Neuronal stem cell (in vitro differentiated cells): ENCODE data around the gene UGT1A6.

Source experiments
- DNase-seq: peaks from one replicate; pipeline ENCODE4 v3.0.0-alpha.2; 2013; ENCODE audit warnings: low spot score
- H2AFZ ChIP-seq: one replicate; pipeline ENCODE4 v1.6.1; 2013; ENCODE audit warnings: mild to moderate bottlenecking, low read length, inconsistent platforms
- H2AK5ac ChIP-seq: 2 replicates; pipeline ENCODE4 v1.6.1; 2013; ENCODE audit warnings: low read depth, mild to moderate bottlenecking, inconsistent platforms, low read length, moderate library complexity, mixed read lengths
- H2BK120ac ChIP-seq: 2 replicates; pipeline ENCODE4 v1.6.1; 2013; ENCODE audit warnings: low read depth, mild to moderate bottlenecking, inconsistent platforms, low read length, moderate library complexity, mixed read lengths
- H2BK12ac ChIP-seq: one replicate; pipeline ENCODE4 v1.6.1; 2013; ENCODE audit warnings: low read length, inconsistent platforms
- H2BK15ac ChIP-seq: 2 replicates; pipeline ENCODE4 v1.6.1; 2013; ENCODE audit warnings: mild to moderate bottlenecking, low read length, inconsistent platforms, mixed read lengths
- H2BK5ac ChIP-seq: one replicate; pipeline ENCODE4 v1.6.1; 2013; ENCODE audit warnings: inconsistent platforms, mild to moderate bottlenecking, low read length, moderate library complexity
- H3K14ac ChIP-seq: one replicate; pipeline ENCODE4 v1.6.1; 2013; ENCODE audit warnings: low read length, inconsistent platforms
- H3K18ac ChIP-seq: 2 replicates; pipeline ENCODE4 v1.6.1; 2013; ENCODE audit warnings: low read length, inconsistent platforms
- H3K23ac ChIP-seq: 2 replicates; pipeline ENCODE4 v1.6.1; 2013; ENCODE audit warnings: low read depth, mild to moderate bottlenecking, mixed read lengths, low read length, inconsistent platforms; ENCODE audit not compliant: poor library complexity
- H3K27ac ChIP-seq: replicated peaks from 3 replicates; pipeline ENCODE4 v1.5.1; 2013; ENCODE audit warnings: low read length, inconsistent platforms
- H3K27me3 ChIP-seq, 3 experiments: 2 replicates each; pipeline ENCODE4 v1.6.1; 2013; ENCODE audit warnings: low read length in 3 of 3, mild to moderate bottlenecking in 2 of 3, inconsistent platforms in 1 of 3, low read depth in 1 of 3, mixed read lengths in 1 of 3, moderate library complexity in 1 of 3; ENCODE audit not compliant: control insufficient read depth in 3 of 3, insufficient read depth in 3 of 3
- H3K36me3 ChIP-seq, 2 donors: replicated peaks in 1 of 2; 2 replicates each; pipeline ENCODE4 v1.6.1; 2013; ENCODE audit warnings: low read length in 2 of 2; ENCODE audit not compliant: control insufficient read depth in 2 of 2, insufficient read depth in 2 of 2
- H3K4ac ChIP-seq: 2 replicates; pipeline ENCODE4 v1.6.1; 2013; ENCODE audit warnings: inconsistent platforms, mild to moderate bottlenecking, low read length, moderate library complexity
- H3K4me1 ChIP-seq, 2 donors: 1 replicate in 1 of 2; 2 replicates in 1 of 2; pipeline ENCODE4 v1.6.1; 2013; ENCODE audit warnings: low read length in 2 of 2, low read depth in 1 of 2; ENCODE audit not compliant: control insufficient read depth in 2 of 2, insufficient read depth in 1 of 2
- H3K4me2 ChIP-seq: one replicate; pipeline ENCODE4 v1.6.1; 2013; ENCODE audit warnings: mild to moderate bottlenecking, low read length, inconsistent platforms; ENCODE audit not compliant: insufficient read depth, poor library complexity, severe bottlenecking
- H3K4me3 ChIP-seq, 2 donors: 2 replicates each; pipeline ENCODE4 v1.5.1; 2013; ENCODE audit warnings: low read length in 2 of 2, mild to moderate bottlenecking in 2 of 2, inconsistent platforms in 1 of 2, moderate library complexity in 1 of 2
- H3K79me1 ChIP-seq: one replicate; pipeline ENCODE4 v1.6.1; 2013; ENCODE audit warnings: low read depth, mild to moderate bottlenecking, inconsistent platforms, low read length, moderate library complexity
- H3K9ac ChIP-seq: one replicate; pipeline ENCODE4 v1.6.1; 2013; ENCODE audit warnings: mild to moderate bottlenecking, low read depth, low read length, inconsistent platforms; ENCODE audit not compliant: poor library complexity
- H3K9me3 ChIP-seq, 2 donors: replicated peaks in 1 of 2; 2 replicates each; pipeline versions ENCODE3 to v1.6.1; 2013; ENCODE audit warnings: low read length in 2 of 2, mild to moderate bottlenecking in 2 of 2, inconsistent platforms in 1 of 2, low read depth in 1 of 2, mixed read lengths in 1 of 2, moderate library complexity in 1 of 2; ENCODE audit not compliant: control insufficient read depth in 2 of 2, insufficient read depth in 1 of 2
- H4K8ac ChIP-seq: one replicate; pipeline ENCODE4 v1.6.1; 2013; ENCODE audit warnings: low read depth, mild to moderate bottlenecking, inconsistent platforms, low read length, moderate library complexity
- H4K91ac ChIP-seq: one replicate; pipeline ENCODE4 v1.6.1; 2013; ENCODE audit warnings: low read length, low read depth, mild to moderate bottlenecking, inconsistent platforms; ENCODE audit not compliant: poor library complexity
- WGBS, 2 donors: extraction: QIAGEN DNeasy Blood & Tissue Kit; methylation state at CpG; one replicate each; pipeline ENCODE4 v1.1.7; 2013; ENCODE audit warnings: missing lambda C conversion rate in 2 of 2, mixed read lengths in 1 of 2; ENCODE audit not compliant: insufficient read length in 2 of 2, insufficient replicate concordance in 1 of 2; ENCODE audit errors: extremely low coverage in 2 of 2; 5-methylcytosine and 5-hydroxymethylcytosine counted together

The UGT1A6 gene

GRCh38 chr2:233674995-233675394, 17.7 kb upstream of the UGT1A6 start:
- Histone ChIP-seq H3K9me3 (no peaks in the 10 kb centered on the region), H2AK5ac (no peak overlapping the region), H2BK15ac (no peak overlapping the region), H2BK120ac (no peak overlapping the region), H2BK12ac (no peak overlapping the region), H3K14ac (no peak overlapping the region), H3K4me2 (no peak overlapping the region), H4K91ac (no peak overlapping the region), H3K23ac (no peak overlapping the region), H2BK5ac (no peak overlapping the region), H2AFZ (no peak overlapping the region), H4K8ac (no peak overlapping the region), H3K9ac (no peak overlapping the region), H3K4ac (no peak overlapping the region), H3K4me1 (no peaks in the 10 kb centered on the region), H3K4me3 (no peak overlapping the region), H3K27me3 (no peaks in the 10 kb centered on the region), H3K79me1 (no peaks in the 10 kb centered on the region), H3K36me3 (no peaks in the 10 kb centered on the region), H3K18ac (no peak overlapping the region), H3K27ac (no peak overlapping the region)
- no CpG with 5 or more reads among the region's 4 CpGs for WGBS, 2 donors
- DNase-seq: no peak

- no peak overlapping the region for H2AK5ac ChIP-seq
- no peak overlapping the region for H2BK120ac ChIP-seq
- WGBS, 2 donors: no CpG with 5 or more reads among the region's 2 CpGs
These were observed 16.6 kb upstream of the UGT1A6 start for GRCh38 chr2:233676046-233676445.

GRCh38 chr2:233679196-233679595, 13.5 kb upstream of the UGT1A6 start:
- Histone ChIP-seq H3K36me3 (no peaks in the 10 kb centered on the region), H3K27me3 (no peaks in the 10 kb centered on the region), H2BK12ac (no peak overlapping the region), H2AK5ac (no peak overlapping the region), H3K27ac (no peak overlapping the region), H3K9me3 (no peaks in the 10 kb centered on the region), H2AFZ (no peak overlapping the region), H3K4me1 (no peaks in the 10 kb centered on the region), H3K4me2 (no peak overlapping the region), H2BK120ac (no peak overlapping the region), H3K23ac (no peak overlapping the region), H3K4me3 (no peak overlapping the region), H3K18ac (no peak overlapping the region), H3K14ac (no peak overlapping the region), H3K4ac (no peak overlapping the region), H4K8ac (no peak overlapping the region), H3K79me1 (no peaks in the 10 kb centered on the region), H2BK15ac (no peak overlapping the region), H4K91ac (no peak overlapping the region), H3K9ac (no peak overlapping the region), H2BK5ac (no peak overlapping the region)
- WGBS, 2 donors: no CpG with 5 or more reads among the region's 4 CpGs
- no peak for DNase-seq

More at GRCh38 chr2:233676046-233676445, 16.6 kb upstream of the UGT1A6 start:
- Histone ChIP-seq H3K9me3 (no peaks in the 10 kb centered on the region), H3K4me3 (no peak overlapping the region), H3K18ac (no peak overlapping the region), H3K14ac (no peak overlapping the region), H3K36me3 (no peaks in the 10 kb centered on the region), H2BK12ac (no peak overlapping the region), H3K4me2 (no peak overlapping the region), H3K27me3 (no peaks in the 10 kb centered on the region), H2BK5ac (no peak overlapping the region), H2AFZ (no peak overlapping the region), H3K4me1 (no peaks in the 10 kb centered on the region), H4K8ac (no peak overlapping the region), H3K27ac (no peak overlapping the region), H3K23ac (no peak overlapping the region), H3K79me1 (no peaks in the 10 kb centered on the region), H4K91ac (no peak overlapping the region), H2BK15ac (no peak overlapping the region), H3K9ac (no peak overlapping the region), H3K4ac (no peak overlapping the region)
- no peak for DNase-seq

- Histone ChIP-seq H2BK120ac (no peak overlapping the region), H2BK12ac (no peak overlapping the region)
- no CpG with 5 or more reads among the region's 4 CpGs for WGBS, 2 donors
These were observed 12.2 kb upstream of the UGT1A6 start for GRCh38 chr2:233680361-233681045.

More at GRCh38 chr2:233680361-233681045, 12.2 kb upstream of the UGT1A6 start:
- no peak for DNase-seq
- no peak overlapping the region for H2BK15ac ChIP-seq
- H3K79me1 ChIP-seq: no peaks in the 10 kb centered on the region
- no peaks in the 10 kb centered on the region for H3K9me3 ChIP-seq
- no peak overlapping the region for H2BK5ac ChIP-seq
- H3K14ac ChIP-seq: no peak overlapping the region
- H4K91ac ChIP-seq: no peak overlapping the region
- H3K36me3 ChIP-seq: no peaks in the 10 kb centered on the region
- no peak overlapping the region for H3K9ac ChIP-seq
- no peaks in the 10 kb centered on the region for H3K27me3 ChIP-seq
- no peak overlapping the region for H3K23ac ChIP-seq
- no peak overlapping the region for H2AK5ac ChIP-seq
- H3K27ac ChIP-seq: no peak overlapping the region
- H3K4me3 ChIP-seq: no peak overlapping the region
- no peak overlapping the region for H3K4ac ChIP-seq
- H3K18ac ChIP-seq: no peak overlapping the region
- H3K4me1 ChIP-seq: no peaks in the 10 kb centered on the region
- no peak overlapping the region for H3K4me2 ChIP-seq
- H2AFZ ChIP-seq: no peak overlapping the region
- no peak overlapping the region for H4K8ac ChIP-seq
